Ammon's horn (tissue), 1 donor: ENCODE data around the gene CSRP2.

Experiments
- DNase-seq: peaks from one replicate; pipeline ENCODE4 v3.0.0-alpha.2; 2016; ENCODE audit warnings: low spot score

Gene CSRP2

DNA sequence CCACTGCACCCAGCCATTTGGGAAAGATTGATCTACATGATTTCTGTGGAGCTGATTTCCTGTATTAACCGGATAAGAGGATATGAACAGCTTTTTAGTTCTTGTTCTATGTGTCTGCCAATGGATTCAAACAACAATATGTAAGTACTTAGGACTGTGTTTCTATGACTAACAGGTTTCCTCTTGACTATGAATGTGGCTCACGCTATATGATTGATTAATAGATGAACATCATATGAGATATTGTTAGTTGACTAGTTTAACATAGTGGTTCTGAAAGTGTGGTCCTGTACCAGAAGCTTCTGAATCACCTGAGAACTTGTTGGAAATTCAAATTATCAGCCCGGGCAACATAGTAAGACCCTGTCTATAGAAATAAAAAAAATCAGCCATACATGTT, 12.8 kb upstream of the CSRP2 start:
- no peak for DNase-seq

DNA sequence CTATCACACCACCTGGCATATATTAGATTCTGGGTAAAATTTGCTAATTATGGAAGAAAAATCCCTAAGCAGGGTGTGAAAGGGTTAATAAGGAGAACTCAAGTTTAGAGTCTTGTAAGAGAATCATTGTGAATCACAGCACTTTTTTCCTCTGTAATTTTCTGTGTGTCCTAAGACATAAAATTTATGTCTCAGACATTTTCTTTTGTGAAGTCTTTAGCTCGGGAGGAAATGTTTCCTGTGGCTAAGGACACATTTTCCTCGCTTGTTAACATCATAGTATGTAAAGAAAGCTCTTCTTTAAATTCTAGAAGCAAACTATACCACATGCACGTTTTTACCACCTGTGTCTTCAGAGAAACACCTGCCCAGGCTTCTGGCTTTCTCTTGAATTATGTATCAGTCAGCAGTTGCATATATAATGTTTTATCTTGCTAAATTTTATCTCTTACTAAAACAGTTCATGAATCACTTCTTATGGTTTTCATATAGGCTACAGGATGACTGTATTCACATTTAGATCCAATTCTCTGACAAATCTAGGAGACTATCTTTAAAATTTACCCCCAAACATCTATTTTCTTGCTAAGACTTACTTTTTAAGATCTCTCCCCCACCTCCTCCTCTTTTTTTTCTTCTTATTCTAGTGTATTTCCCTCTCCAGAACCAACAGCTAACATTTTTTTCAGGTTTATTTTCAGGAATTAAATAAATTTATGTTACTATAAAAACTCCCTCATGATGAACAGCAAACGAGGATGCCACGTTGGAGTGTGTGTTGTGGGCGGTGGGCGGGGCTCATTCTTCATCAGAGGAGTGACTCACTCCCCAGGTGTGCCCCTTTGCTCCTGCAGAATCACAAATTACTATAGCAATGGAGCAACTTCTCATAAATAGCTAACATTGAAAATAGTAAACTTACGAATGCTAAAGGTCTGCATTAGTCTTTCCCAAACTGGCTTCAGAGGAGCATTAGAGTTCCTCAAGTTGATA, 11.6 kb upstream of the CSRP2 start:
- DNase-seq, result no peak

DNA sequence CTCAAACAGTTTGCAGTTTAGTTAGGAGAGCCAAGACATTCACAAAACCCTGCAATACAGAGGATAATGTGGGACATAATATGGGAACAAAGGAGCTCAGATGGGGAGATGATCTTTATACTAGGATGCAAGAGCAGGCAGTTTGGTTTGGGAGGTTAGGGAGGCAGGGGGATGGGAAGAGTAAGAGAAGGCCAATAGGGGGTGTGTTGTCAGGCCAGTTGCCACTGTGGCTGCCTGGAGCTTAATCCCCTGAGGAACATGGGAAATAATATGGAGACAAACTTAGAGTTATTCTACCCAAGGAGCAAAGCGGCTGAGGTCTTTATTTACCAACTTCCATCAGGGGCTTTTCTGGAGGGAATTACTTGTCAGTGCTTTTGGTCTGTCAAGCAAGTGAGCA, 10.0 kb upstream of the CSRP2 start:
- no peak for DNase-seq

DNA sequence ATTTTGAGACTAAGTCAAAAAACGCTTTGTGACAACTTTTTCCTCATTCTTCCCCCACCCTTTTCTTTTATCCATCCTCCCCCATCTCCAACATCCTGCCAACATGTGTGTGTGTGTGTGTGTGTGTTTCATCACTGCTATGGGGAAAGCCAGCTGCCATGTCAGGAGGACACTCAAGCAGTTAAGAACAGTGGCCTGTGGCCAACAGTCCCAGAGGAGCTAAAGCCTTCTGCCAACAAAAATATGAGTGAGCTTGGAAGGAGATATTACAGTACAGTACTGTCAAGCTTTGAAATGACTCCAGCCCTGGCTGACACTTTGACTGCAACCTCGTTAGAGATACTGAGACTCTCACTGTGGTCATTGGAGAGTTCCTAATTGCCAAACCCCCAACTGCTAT, 5.0 kb upstream of the CSRP2 start:
- no peak for DNase-seq

DNA sequence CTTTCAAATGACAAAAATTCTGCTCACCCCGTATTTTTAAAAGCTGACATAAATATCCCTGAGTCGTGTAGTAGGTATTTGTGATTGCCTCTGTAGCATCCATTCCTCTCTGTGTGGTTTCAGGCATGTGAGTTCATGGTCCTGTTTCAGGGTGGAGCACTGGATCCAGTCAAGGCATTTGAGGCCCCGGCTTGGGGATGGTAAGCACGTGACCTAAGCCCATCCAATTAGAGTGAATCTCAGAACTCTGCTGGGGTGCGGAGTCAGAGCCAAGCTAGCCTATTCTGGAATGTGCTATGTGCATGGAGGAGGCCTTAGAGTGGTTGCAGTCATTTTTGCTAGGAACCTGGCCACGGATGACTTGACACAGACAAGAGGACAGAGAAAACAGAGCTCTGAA, 4.3 kb upstream of the CSRP2 start:
- no peak for DNase-seq

DNA sequence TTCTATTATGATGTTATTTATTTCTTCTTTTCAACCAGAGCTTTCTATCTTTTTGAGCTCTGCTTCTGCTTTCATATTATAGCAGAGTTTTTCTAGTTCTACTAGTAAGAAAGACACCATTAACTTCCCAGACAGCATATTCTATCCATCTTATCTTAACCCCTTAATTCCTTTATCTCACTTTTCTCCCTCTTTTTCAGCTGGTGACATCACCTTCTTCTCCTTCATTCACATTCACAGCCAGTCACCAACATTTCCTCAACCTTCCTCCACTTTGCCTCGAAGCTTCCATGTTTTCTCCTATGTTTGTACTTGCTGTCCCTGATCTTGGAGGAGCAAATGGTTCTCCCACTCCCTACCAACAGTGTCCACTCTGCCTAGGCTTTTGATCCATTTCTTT, 3.5 kb upstream of the CSRP2 start:
- DNase-seq, result no peak

DNA sequence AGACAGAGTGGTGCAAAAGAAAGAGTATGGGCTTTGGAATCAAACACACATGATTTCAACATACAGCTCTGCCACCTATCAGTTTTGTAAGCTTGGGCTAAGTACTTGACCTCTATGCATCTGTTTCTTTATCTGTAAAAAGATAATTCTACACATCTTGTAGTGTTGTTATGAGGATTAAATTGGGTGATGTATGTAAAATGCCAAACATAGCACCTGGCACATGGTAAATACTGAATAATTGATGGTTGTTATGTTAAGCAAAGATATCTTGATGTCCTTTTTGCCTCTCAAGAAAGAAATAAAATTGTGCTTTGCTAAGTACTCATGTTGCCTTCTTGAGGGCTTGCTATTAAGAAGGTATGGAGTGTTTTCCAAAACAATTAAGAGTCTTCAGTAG, 2.3 kb upstream of the CSRP2 start:
- DNase-seq, result no peak

DNA sequence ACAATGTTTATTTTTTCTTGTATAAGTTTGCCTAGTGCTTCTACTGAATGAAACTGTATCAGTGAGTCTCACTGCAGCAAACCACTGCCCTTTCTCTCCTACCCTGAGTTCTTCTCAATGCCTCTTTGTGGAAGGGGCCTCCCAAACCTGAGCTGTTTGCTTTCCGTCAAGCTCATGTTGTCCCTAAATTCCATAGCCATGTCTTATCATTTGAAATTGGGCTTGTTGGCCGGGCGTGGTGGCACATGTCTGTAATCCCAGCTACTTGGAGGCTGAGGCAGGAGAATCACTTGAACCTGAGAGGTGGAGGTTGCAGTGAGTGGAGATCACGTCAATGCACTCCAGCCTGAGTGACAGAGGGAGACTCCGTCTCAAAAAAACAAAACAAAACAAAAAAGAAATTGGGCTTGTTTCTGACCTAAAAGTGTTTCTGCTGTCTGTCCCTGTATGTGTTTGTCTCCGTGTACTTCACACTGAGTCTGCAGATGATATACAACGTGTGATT, 1.8 kb upstream of the CSRP2 start:
- DNase-seq, result no peak

DNA sequence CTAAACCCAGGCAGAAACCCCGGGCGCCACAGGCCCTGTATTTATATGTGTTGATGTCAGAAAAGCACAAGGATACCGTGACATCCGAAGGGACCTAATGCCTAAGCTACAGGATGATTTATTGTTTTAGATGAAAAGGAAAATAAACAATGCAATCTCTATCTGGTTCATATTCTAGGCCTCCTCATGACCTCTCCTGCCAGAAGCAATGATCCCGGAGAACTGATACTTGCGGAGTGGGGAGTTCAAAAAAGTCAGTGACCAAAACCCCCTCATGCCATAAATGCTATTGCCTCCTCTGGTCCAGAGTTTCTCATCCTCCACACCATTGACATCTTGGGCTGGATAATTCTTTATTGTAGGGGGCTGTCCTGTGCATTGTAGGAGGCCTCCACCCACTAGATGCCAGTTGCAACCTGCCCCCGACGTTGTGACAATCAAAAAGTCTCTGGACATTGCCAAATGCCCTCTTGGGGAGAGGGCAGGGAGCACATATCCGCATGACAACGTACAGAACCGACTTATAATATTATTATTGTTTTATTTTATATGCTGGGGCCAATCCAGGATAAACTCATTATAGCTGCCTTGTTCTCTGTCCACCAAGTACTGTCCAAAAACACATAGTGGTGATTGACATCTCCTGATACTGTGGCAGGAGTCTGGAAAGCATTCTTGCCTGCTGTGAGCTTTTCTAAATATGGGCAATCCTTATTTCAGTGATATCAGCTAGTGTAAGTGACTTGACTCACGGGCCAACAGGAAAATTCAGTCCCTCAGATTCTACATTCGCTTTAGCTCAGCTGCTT, 1.1 kb upstream of the CSRP2 start:
- no peak for DNase-seq

DNA sequence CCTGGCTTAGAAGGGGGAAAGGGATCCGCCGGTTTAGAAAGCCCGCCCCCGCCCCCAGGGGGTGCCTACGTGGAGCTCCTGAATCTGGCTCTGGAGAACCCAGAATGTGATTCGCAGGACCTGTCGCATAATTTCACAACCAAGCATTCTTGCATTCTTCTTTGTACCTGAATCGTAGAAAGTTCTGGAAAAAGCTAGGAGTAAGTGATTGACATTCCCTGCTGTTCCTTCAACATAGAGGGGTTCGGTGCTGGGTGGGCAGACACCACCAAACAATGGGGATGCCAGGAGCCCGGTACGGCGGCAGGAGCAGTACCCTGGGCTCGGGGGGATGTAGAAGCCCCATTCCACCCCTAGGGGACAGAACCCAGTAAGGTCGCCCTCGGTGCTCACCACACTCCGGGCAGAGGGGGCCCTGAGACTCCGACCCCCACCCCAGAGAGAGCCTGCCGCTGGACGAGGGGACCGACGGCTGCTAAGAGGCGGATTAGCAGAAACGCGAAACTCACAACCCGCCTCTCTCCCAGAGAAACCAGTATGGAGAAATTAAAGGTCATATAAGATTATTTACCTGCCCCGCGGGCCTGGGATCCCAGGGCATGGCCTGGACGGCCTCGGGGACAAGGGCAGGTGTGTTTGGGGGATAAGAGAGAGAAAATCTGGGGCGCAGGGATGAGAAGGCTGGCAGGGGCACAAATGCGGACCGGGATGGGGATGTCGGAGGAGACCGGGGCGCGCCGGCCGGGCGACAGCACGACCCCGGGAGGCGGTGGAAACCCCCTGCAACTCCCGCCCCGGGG, 520 bp downstream of the CSRP2 start:
- DNase-seq, result no peak

DNA sequence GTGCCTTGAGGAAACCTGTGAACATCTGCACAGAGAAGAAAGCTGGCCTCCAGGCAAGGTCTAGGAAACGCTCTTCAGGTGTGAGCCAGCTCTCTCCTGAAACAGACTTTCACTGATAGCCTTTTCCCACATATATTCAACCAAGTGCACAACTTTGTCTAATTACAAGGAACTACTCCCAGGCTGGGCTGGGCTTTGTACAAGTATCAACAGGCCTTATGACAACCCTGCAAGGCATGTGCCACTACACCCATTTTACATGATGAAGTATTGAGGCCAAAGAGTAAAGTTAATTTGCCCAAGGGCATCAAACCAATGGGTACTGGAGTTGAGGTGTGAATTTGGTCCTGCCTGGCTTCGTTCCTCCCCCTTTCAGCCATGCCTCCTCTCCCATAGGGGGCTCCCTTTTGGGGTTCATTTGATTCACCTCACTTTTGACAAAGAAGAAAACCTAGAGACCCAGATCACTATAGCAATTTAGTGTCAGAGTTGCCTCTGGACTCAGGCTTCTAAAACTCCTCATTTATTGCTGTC, 2.1 kb downstream of the CSRP2 start:
- no peak for DNase-seq

DNA sequence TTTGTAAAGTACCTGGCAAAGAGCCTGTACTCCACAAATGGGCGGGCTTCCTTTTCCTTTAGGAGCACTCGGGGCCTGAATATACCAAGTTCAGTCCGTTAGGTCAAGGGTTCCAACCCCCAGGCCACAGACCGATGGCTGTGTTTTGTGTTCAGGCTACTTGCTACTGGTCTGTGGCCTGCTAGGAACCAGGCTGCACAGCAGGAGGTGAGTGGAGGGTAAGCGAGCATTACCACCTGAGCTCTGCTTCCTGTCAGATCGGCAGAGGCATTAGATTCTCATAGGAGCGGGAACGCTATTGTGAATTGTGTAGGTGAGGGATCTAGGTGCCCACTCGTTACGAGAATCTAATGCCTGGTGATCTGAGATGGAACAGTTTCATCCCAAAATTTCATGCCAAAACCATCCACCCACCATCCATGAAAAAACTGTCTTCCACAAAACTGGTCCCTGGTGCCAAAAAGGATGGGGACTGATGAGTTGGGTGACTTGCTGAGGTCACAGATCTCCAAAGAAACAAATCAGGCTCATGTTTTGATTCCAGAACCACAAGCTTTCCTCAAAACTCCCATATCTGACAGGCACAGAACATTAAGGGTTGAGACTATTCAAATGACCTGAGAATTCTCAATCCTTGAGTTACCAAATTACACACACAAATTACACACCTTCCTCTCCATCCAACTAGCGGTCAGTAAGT, 4.2 kb downstream of the CSRP2 start:
- no peak for DNase-seq

DNA sequence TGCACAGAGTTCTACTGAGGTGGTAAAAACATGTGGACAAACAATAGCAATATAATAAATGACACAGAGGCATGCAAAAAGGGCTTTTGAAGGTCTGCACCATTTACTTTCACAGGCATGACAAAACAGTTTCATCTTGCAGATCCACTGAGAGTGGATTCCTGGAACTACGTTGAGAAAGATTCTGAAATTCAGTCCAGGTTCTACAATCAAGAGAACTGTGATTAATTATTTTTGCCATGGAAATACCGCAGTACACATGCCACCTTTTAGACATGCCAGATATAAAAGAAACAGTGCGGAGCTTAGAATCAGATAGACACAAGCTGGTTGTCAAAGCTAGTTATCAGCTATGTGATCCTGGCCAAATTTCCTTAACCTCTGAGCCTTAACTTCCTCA, 4.8 kb downstream of the CSRP2 start:
- no peak for DNase-seq

DNA sequence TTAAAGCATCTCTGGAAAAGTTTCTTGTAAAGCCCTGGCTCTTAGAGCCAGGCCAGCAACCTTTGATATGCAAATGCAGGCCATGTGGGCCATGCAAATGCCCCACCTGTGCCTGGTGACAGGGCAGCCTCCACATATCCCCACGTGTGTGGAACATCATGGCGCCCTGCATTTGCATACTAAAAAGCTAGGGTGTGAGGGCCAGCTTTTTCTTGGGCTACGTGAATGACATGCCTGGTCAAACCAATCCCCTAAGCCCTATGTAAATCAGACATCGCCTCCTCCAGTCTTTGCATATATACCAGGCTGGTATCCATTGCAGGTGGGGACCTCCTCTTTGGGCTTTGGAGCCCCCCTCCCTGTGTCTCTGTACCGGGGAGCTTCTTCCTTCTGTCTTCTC, 6.4 kb downstream of the CSRP2 start:
- DNase-seq, result no peak

DNA sequence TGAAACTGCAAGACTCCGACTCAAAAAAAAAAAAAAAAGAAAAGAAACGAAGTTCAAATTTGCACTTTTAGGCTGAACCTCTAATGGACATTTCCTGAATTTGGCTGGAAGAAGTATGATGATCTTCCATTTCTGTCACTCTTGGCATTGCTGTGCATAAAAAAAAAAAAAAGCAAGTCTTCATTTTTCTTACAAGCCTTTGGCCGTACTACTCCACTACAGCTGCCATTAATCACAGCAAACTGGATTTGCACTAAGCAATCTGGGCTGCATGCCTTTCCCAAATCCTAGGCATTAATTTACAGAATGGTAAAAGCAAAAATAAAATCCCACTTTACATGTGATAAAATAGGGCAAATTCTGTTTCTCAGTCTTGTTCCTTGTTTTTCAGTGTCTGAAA, 7.1 kb downstream of the CSRP2 start:
- DNase-seq, result no peak

DNA sequence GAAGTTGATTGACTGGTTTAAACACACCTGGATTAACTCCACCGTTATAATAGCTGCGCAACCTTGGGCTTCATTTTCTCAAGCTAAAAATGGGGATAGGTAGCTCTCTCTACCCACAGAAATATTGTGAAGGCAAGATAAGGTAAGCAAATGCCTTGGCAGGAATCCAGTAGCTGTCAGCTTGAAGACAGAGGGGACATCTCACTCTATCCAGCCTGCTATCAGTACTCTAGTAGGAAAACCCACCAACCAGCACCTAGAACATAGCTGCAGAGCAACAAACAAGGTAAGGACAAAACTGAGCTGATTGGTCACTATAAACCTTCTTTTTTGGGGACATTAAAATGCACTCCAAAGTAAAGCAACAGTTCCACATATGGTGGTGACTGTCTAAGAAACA, 7.7 kb downstream of the CSRP2 start:
- DNase-seq, result no peak

DNA sequence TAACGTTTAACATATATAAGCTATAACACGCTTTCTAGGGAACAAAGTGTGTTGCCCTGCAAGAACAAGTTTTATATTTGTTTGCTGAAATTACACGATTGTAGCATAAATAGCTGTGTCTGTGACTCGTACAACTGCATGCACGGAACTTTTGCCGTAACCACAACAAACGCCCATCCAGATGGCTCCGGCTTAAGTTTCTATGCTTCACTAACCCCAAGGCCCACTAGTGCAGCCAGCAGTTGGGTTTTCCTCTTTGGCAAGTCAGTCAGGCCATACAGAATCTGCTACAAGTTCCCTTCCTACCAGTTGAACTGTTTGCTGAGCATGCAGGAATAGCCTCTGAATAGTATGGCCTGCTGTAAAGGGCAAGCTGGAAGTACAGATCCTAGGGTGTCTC, 12.1 kb downstream of the CSRP2 start:
- DNase-seq, result no peak

DNA sequence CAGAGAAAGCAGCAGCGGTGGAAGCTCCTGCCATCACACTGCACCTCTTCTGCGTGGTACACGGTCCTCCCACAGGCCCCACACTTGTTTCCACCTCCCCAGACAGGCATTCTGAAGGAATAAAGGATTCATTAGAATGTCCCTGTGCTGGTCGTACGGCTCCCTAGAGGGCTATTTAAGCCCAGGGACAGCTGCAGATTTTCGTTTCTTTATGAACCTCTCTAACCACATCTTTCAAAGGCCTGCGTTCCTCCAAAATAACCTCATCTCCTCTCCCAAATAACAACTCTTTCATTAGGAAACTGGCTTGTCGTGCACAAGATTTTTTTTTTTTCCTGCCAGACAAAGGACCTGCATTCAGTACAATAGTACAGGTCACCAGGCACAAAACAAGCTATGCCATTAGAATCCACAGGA, 12.7 kb downstream of the CSRP2 start:
- no peak for DNase-seq

DNA sequence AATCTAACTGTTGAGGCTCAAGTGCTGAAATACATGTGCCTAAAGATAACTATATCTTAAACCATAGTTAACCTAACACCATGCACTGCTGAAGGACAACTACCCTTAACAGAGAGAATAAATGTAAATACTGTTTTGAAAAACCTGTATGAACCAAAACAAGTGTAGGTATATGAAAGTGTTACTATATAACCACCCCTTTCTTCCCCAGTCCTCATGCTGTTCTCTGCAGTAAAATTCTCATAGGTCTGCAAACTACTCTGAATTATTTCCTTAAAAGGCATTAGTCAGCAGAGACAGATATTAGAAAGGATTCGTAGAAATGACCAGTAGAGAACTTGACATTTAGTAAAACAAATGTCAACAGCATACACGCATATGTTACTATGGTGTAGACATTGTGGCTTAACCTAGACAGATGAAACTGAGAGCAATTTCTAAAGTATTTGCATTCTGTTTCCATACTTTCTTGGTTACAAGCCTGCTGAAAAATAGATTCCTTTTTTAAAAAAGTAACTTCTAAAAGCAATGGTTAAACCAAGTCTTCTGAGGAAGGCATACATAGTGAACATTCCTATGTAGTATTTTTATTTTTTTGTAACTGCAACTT, 13.9 kb downstream of the CSRP2 start:
- DNase-seq, result no peak

DNA sequence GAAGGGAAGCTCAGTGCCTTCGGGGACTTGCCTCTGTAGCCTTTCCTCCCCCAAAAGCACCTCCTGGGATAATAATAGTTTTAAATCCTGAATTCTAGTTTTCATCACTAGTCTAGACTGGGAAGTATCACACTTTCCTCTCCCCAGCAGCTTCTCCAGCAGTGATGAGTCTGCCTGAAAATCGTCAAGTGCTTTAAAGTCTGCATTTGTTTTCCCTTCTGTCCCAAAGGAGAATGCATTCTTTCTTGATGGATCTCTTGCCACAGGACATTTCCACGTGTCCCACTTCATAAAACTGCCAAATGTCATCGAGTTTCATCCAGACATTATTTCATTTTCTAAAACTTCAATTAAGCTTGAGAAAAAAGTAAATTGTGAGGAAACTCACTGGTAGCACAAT, 15.0 kb downstream of the CSRP2 start:
- no peak for DNase-seq
